HPDE6-E6E7 (cell line): ENCODE data around the gene KCTD12.

Experiments
- DNase-seq: peaks from one replicate; pipeline ENCODE4 v3.0.0; 2011; ENCODE audit warnings: missing footprints; ENCODE audit errors: extremely low spot score

The KCTD12 gene

DNA sequence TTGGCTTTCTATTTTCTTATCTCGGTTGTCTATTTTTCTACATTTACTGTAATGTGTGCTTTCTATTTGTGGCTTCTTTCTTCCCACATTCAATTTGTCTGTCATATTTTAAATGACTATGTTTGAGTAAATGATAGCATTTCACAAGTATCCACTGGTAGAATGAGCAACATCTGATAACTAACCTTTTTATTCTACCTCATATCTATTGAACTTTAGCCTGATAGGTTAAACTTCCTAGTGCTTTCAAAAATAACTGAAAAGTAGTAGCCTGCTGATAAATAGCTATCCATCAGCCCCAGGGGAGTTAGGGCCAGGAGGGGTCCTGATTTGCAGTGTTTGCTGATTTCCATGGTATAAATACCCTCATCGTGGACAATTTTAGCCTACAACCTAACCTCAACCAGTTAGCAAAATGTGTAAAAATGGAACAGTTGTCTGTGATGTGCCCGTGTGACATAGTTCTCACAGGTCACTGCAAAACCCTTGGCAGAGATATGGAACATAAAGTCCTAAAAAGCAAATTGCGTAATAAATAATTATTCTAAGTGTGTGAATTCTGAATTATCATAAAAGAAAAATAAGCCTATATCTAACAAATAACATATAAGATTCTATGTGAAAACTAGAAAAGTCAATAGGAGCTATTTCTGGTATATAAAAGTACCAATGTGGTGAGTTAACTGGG, 32.1 kb downstream of the KCTD12 start:
- no peak for DNase-seq

DNA sequence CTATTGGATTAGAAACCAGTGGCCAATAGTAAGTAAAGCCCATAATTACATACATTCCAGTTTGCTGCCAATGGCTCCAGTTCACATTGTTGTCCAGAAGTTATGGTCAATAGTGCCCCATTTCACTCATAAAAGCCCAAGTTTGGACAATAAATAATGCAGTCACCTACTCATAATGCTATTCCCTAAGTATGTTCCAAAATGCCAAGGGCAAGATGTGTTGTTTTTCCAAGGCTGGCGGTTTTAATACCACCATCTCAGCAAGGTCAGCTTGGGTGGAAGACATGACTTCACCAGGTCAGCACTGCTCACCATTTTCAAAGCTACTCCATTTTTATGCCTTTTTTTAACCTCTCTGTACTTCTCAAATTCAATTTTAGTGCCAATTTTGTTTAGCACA, 32.7 kb downstream of the KCTD12 start:
- DNase-seq, result no peak

GRCh38 chr13:76852986-76853385, 33.2 kb downstream of the KCTD12 start:
- DNase-seq, result peak; percentile 46

DNA sequence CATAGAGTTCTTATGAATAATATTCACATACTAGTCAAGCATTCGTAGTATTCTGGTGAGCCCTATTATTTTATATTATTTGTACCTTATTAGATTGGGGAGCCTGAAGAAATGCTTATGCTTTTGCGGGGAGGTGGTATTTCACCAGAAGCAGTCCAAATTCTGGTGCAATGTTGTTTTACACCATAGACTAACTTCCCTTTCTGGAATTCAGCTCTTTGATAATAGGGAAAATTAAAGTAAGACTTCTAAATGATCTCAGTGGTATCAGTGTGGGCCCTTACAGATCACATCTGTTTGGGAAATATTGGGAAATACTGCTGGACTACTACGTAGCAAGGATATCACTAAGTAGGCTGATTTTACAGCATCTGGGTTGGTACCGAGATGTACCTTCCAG, 34.2 kb downstream of the KCTD12 start:
- DNase-seq, result no peak

- DNase-seq, result no peak
Measured at GRCh38 chr13:76849493-76849892, 36.7 kb downstream of the KCTD12 start.

DNA sequence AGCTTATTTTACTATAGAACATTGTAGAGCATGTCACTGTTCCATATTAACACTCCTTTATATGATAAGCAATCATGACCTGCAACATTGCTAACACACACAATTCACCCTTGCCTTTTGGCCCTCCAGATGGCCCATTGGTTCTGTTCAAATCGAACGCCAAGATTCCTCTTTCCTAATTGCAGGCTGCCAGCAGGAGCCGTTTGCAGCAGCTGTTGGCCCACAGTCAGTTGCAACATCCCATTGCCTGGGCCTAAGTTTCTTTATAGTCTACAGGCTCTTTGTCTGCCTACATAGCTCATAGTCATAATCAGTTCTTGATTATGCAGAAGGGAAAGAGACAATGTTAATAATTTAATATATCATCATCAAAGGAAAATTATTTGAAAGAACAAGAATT, 37.6 kb downstream of the KCTD12 start:
- DNase-seq, result no peak

GRCh38 chr13:76846363-76846762, 39.8 kb downstream of the KCTD12 start:
- DNase-seq, result no peak

GRCh38 chr13:76845865-76846264, 40.3 kb downstream of the KCTD12 start:
- no peak for DNase-seq

DNA sequence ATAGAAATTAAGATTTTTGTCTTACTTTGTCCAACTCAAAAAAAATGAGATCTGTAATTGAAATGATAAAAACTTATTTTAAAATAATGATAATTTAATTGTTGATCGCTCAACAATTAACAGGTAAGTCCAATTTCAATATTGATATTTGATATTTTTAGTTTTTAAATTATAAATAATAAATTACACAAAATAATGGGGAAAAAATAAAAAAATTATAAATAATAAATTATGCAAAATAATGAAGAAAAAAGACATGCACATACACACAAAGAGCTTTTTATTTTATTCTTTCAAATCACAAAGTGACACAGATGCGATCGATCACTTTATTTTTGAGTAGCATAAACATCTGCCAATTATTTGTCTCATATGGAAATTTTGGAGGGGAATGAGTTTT, 40.8 kb downstream of the KCTD12 start:
- no peak for DNase-seq

DNA sequence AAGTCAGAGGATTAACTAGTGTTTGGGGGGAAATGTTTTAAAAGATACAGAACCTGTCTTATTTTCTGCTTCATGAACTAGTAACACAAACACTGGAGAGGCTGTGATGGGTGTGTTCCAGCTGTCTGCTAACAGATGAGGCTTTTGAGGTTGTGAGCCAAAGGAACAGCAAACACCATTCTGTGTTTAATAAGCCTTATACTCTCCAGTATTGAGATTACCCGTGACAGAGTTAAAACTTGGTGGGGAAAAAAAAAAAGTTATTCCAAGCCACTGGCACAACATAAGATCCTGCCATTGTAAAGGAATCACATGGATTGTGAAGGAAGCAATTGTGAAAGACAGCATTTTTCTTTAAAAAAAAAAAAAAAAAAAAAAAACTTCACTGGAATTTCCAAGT, 48.4 kb downstream of the KCTD12 start:
- no peak for DNase-seq

GRCh38 chr13:76836311-76836710, 49.9 kb downstream of the KCTD12 start:
- no peak for DNase-seq

GRCh38 chr13:76833441-76833954, 52.7 kb downstream of the KCTD12 start:
- DNase-seq, result no peak

- no peak for DNase-seq
Measured at GRCh38 chr13:76832258-76832988, 53.8 kb downstream of the KCTD12 start.

DNA sequence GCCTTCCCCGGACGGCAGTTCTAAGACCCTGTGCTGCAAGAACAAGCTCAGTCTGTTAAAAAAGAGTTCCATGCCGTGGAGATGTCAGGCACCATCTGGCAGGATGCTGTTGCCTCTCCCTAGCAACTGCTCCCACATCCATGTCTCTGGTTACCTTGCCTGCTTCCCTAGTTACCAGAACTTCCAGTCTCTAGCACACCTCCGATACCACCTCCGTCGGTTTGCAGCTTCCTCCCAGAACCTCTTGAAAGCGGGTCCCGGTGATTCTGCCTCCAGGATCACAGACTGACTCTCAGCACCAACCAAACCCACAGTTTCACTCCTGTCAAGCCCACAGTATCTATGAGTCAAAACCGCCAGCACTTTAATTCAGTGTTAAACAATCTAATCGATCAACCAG, 55.4 kb downstream of the KCTD12 start:
- DNase-seq, result no peak
